HEK293T (cell line): ENCODE measurements around the gene PDE10A.

Experiments used
- BHLHE40 ChIP-seq: fragments of 450-650 bp; IDR thresholded peaks from 2 replicates; pipeline ENCODE4 v1.6.1; 2016; ENCODE audit warnings: mild to moderate bottlenecking, moderate library complexity, borderline replicate concordance
- FOXA1 ChIP-seq: fragments of 450-650 bp; IDR thresholded peaks from 2 replicates; pipeline ENCODE4 v1.6.1; 2016; ENCODE audit warnings: mild to moderate bottlenecking
- FOXM1 ChIP-seq: fragments of 450-650 bp; IDR thresholded peaks from 2 replicates; pipeline ENCODE4 v1.6.1; 2017; ENCODE audit warnings: mild to moderate bottlenecking, borderline replicate concordance
- SP1 ChIP-seq: fragments of 450-650 bp; IDR thresholded peaks from 2 replicates; pipeline ENCODE4 v1.6.1; 2017
- TARDBP ChIP-seq: fragments of 450-650 bp; IDR thresholded peaks from 2 replicates; pipeline ENCODE4 v1.6.1; 2016
- ZNF384 ChIP-seq: fragments of 450-650 bp; IDR thresholded peaks from 2 replicates; pipeline ENCODE4 v1.6.1; 2016

- TF ChIP-seq ZNF384 (no peak), FOXM1 (no peak), TARDBP (no peak), SP1 (no peak), FOXA1 (no peak), BHLHE40 (no peak)
These were observed 315 bp upstream of the PDE10A start for GRCh38 chr6:165663377-165663735.
